WTC11 (cell line): Measurements from ENCODE around the gene TASP1. TPM values are rescaled to one million over a fixed set of nuclear protein-coding genes. Genes with fewer than 3 reads are reported as not detected.

Source experiments
- ATAC-seq: fragments of 200-7000 bp; cut with Tn5 transposase; 2 replicates; pipeline ENCODE4 v1.10.0; 2021; ENCODE audit warnings: mild to moderate bottlenecking, moderate library complexity
- CTCF ChIA-PET: fragments of 300-600 bp; sonication (Branson Sonifier 250); formaldehyde crosslinking; loops from one replicate; lab custom pipeline; 2021; ENCODE audit warnings: antibody characterized with exemption; lab: Charles Lee
- POLR2A ChIA-PET: fragments of 350-600 bp; sonication (Branson Sonifier 250); formaldehyde crosslinking; loops from one replicate; lab custom pipeline; 2021; ENCODE audit warnings: antibody characterized with exemption; lab: Charles Lee
- DNase-seq: peaks from one replicate; pipeline ENCODE4 v3.0.0; 2021; ENCODE audit warnings: low spot score
- H3K27ac Mint-ChIP-seq: 2 replicates; pipeline ENCODE4 v1.8.0; 2021; ENCODE audit warnings: mixed read lengths
- H3K27me3 Mint-ChIP-seq: 2 replicates; pipeline ENCODE4 v1.8.0; 2021; ENCODE audit warnings: low read depth, mild to moderate bottlenecking, moderate library complexity, mixed read lengths
- H3K36me3 Mint-ChIP-seq: 2 replicates; pipeline ENCODE4 v1.8.0; 2021; ENCODE audit warnings: mixed read lengths
- H3K4me1 Mint-ChIP-seq: 2 replicates; pipeline ENCODE4 v1.8.0; 2022; ENCODE audit warnings: mixed read lengths
- H3K4me3 Mint-ChIP-seq: 2 replicates; pipeline ENCODE4 v1.8.0; 2021; ENCODE audit warnings: mild to moderate bottlenecking, moderate library complexity, mixed read lengths
- H3K9me3 Mint-ChIP-seq: 2 replicates; pipeline ENCODE4 v1.8.0; 2021; ENCODE audit warnings: mixed read lengths
- CTCF ChIP-seq: fragments of 200-600 bp; IDR thresholded peaks from 2 replicates; pipeline ENCODE4 v1.8.0; 2022; ENCODE audit warnings: antibody characterized with exemption
- FOXK1 ChIP-seq: sonication (generic); formaldehyde crosslinking; IDR thresholded peaks from 2 replicates; pipeline ENCODE4 v1.8.0; 2022; ENCODE audit warnings: mild to moderate bottlenecking, moderate library complexity, missing genetic modification reagents
- GABPB1 ChIP-seq: sonication (generic); formaldehyde crosslinking; IDR thresholded peaks from 2 replicates; pipeline ENCODE4 v1.8.1; 2023; ENCODE audit warnings: mild to moderate bottlenecking, missing genetic modification reagents
- IRF2 ChIP-seq: sonication (generic); formaldehyde crosslinking; IDR thresholded peaks from 2 replicates; pipeline ENCODE4 v1.8.0; 2022; ENCODE audit warnings: low read depth, missing genetic modification reagents, borderline replicate concordance
- NR1H2 ChIP-seq: sonication (generic); formaldehyde crosslinking; IDR thresholded peaks from 2 replicates; pipeline ENCODE4 v1.9.0; 2021; ENCODE audit warnings: mild to moderate bottlenecking, moderate library complexity, missing genetic modification reagents
- SOX15 ChIP-seq: fragments of 250-450 bp; sonication (Bioruptor Pico); IDR thresholded peaks from 2 replicates; pipeline ENCODE4 v1.9.0; 2021; ENCODE audit warnings: mild to moderate bottlenecking
- TCF7 ChIP-seq: sonication (generic); formaldehyde crosslinking; IDR thresholded peaks from 2 replicates; pipeline ENCODE4 v1.8.0; 2022; ENCODE audit warnings: mild to moderate bottlenecking, low read depth, missing genetic modification reagents, moderate library complexity
- ZNF121 ChIP-seq: sonication (generic); formaldehyde crosslinking; IDR thresholded peaks from 2 replicates; pipeline ENCODE4 v1.8.0; 2023; ENCODE audit warnings: missing genetic modification reagents
- ZNF263 ChIP-seq: sonication (generic); formaldehyde crosslinking; IDR thresholded peaks from 2 replicates; pipeline ENCODE4 v1.8.1; 2022; ENCODE audit warnings: low read depth, mild to moderate bottlenecking, moderate library complexity, missing genetic modification reagents
- ZNF281 ChIP-seq: sonication (generic); formaldehyde crosslinking; IDR thresholded peaks from 2 replicates; pipeline ENCODE4 v1.8.0; 2023; ENCODE audit warnings: mild to moderate bottlenecking, missing genetic modification reagents
- ZNF416 ChIP-seq: fragments of 250-450 bp; sonication (Bioruptor Pico); IDR thresholded peaks from 2 replicates; pipeline ENCODE4 v1.9.0; 2021; ENCODE audit warnings: mild to moderate bottlenecking, inconsistent platforms
- ZNF532 ChIP-seq: fragments of 250-450 bp; sonication (Bioruptor Pico); IDR thresholded peaks from 2 replicates; pipeline ENCODE4 v1.9.0; 2021; ENCODE audit warnings: mild to moderate bottlenecking, borderline replicate concordance
- ZNF671 ChIP-seq: fragments of 250-450 bp; sonication (Bioruptor Pico); IDR thresholded peaks from 2 replicates; pipeline ENCODE4 v1.8.0; 2021; ENCODE audit warnings: mild to moderate bottlenecking
- total RNA-seq: library from RNA; stranded (reverse); gene quantifications from 3 replicates; pipeline ENCODE4 v1.2.3, GENCODE V29; 2021
- TF ChIP-seq, protein P1 (sequence below): fragments of 250-450 bp; sonication (Bioruptor Pico); IDR thresholded peaks from 2 replicates; pipeline ENCODE4 v1.9.0; 2021; ENCODE audit warnings: mild to moderate bottlenecking
- TF ChIP-seq, protein P2 (sequence below): sonication (generic); formaldehyde crosslinking; IDR thresholded peaks from 2 replicates; pipeline ENCODE4 v1.8.1; 2022; ENCODE audit warnings: low read depth, missing genetic modification reagents, borderline replicate concordance
- TF ChIP-seq, protein P3 (sequence below): sonication (generic); formaldehyde crosslinking; IDR thresholded peaks from 2 replicates; pipeline ENCODE4 v1.8.1; 2022; ENCODE audit warnings: missing genetic modification reagents, borderline replicate concordance
- TF ChIP-seq, protein P4 (sequence below): fragments of 250-450 bp; sonication (Bioruptor Pico); IDR thresholded peaks from 2 replicates; pipeline ENCODE4 v1.9.0; 2021; ENCODE audit warnings: moderate library complexity, mild to moderate bottlenecking, inconsistent platforms, borderline replicate concordance
- TF ChIP-seq, protein P5 (sequence below): sonication (generic); formaldehyde crosslinking; IDR thresholded peaks from 2 replicates; pipeline ENCODE4 v1.8.1; 2022; ENCODE audit warnings: mild to moderate bottlenecking, moderate library complexity, missing genetic modification reagents

TASP1 gene
- total RNA-seq, 1 experiment from 2014 or later = 12.4 TPM

DNA sequence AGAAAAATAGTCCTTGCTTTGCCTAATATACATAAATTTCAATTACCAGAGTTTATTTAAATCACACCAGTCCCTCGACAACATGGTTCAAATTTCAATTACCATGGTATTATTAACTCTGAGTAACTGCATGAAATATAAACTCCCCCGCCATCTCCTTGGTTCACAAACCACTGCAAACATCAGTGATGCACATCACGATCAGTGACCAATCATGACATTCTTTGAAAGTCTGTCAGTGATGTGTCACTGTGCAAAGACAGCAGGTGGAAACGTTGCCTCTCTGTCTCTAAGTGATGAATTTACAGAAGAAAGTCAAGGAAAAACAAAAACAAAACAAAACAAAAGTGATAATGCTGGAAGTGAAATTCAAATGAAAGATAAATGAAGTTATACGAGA, 86.7 kb downstream of the TASP1 start (continued):
- no peak for TF ChIP-seq ZNF281 (CRISPR knock-in tag)
- TF ChIP-seq, protein P1, sequence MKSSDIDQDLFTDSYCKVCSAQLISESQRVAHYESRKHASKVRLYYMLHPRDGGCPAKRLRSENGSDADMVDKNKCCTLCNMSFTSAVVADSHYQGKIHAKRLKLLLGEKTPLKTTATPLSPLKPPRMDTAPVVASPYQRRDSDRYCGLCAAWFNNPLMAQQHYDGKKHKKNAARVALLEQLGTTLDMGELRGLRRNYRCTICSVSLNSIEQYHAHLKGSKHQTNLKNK = no peak
- TF ChIP-seq, protein P2, sequence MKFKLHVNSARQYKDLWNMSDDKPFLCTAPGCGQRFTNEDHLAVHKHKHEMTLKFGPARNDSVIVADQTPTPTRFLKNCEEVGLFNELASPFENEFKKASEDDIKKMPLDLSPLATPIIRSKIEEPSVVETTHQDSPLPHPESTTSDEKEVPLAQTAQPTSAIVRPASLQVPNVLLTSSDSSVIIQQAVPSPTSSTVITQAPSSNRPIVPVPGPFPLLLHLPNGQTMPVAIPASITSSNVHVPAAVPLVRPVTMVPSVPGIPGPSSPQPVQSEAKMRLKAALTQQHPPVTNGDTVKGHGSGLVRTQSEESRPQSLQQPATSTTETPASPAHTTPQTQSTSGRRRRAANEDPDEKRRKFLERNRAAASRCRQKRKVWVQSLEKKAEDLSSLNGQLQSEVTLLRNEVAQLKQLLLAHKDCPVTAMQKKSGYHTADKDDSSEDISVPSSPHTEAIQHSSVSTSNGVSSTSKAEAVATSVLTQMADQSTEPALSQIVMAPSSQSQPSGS (CRISPR knock-in tag) = no peak

DNA sequence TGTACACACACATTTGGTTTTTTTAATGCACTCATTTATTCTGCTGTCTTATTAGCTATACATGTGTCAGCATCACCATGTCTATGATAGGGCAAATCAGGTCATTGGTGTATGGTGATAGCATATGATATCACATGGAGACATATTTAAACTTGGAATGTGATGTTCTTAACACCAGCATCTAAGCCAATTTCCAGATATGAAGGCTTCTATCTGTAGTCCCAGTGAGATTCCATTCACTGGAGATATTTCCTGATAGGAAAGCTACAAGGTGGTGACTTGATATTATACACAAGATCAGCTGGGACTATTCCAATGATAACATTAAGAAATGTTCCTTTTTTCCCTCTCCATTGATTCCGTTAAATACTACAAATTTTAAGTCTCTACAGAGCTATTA, 89.3 kb downstream of the TASP1 start:
- Mint-ChIP-seq H3K4me3 (no peak overlapping the region), H3K9me3 (no peaks in the 10 kb centered on the region), H3K4me1 (peaks cover 8% of the 10 kb centered on the region), H3K27ac (no peak overlapping the region), H3K36me3 (no peaks in the 10 kb centered on the region), H3K27me3 (no peaks in the 10 kb centered on the region)
- no peak for DNase-seq
- no peak for ATAC-seq
- ChIA-PET POLR2A (no interaction called here), CTCF (interaction anchor here (0.6 kb wide), 1 partner anchor 93 kb away, joined by 4 read pairs; no protein-coding TSS in a partner anchor)
- TF ChIP-seq ZNF281 (CRISPR knock-in tag) = no peak
- TF ChIP-seq, protein P3, sequence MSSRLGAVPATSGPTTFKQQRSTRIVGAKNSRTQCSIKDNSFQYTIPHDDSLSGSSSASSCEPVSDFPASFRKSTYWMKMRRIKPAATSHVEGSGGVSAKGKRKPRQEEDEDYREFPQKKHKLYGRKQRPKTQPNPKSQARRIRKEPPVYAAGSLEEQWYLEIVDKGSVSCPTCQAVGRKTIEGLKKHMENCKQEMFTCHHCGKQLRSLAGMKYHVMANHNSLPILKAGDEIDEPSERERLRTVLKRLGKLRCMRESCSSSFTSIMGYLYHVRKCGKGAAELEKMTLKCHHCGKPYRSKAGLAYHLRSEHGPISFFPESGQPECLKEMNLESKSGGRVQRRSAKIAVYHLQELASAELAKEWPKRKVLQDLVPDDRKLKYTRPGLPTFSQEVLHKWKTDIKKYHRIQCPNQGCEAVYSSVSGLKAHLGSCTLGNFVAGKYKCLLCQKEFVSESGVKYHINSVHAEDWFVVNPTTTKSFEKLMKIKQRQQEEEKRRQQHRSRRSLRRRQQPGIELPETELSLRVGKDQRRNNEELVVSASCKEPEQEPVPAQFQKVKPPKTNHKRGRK (CRISPR knock-in tag) = no peak
- TF ChIP-seq ZNF671 = no peak
- no peak for TF ChIP-seq NR1H2 (CRISPR knock-in tag)
- TF ChIP-seq, protein P4, sequence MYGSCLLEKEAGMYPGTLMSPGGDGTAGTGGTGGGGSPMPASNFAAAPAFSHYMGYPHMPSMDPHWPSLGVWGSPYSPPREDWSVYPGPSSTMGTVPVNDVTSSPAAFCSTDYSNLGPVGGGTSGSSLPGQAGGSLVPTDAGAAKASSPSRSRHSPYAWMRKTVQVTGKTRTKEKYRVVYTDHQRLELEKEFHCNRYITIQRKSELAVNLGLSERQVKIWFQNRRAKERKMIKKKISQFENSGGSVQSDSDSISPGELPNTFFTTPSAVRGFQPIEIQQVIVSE (CRISPR knock-in tag) = no peak
- TF ChIP-seq, protein P5, sequence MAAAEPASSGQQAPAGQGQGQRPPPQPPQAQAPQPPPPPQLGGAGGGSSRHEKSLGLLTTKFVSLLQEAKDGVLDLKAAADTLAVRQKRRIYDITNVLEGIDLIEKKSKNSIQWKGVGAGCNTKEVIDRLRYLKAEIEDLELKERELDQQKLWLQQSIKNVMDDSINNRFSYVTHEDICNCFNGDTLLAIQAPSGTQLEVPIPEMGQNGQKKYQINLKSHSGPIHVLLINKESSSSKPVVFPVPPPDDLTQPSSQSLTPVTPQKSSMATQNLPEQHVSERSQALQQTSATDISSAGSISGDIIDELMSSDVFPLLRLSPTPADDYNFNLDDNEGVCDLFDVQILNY (CRISPR knock-in tag) = no peak
- no peak for TF ChIP-seq SOX15 (CRISPR knock-in tag)
- no peak for TF ChIP-seq GABPB1
- TF ChIP-seq IRF2 (CRISPR knock-in tag) = no peak
- TF ChIP-seq ZNF532 (CRISPR knock-in tag) = no peak
- no peak for TF ChIP-seq ZNF263 (CRISPR knock-in tag)
- no peak for TF ChIP-seq ZNF416 (CRISPR knock-in tag)
- TF ChIP-seq FOXK1 (CRISPR knock-in tag) = no peak
- no peak for TF ChIP-seq CTCF
- no peak for TF ChIP-seq TCF7 (CRISPR knock-in tag)
- no peak for TF ChIP-seq ZNF121 (CRISPR knock-in tag)
